Activated CD4-positive, CD25-positive, alpha-beta regulatory T cell treated with anti-CD3 and anti-CD28 coated beads, Interleukin-2, amount 50 U/mL, for 72 hours (primary cell): ENCODE measurements around the gene IP6K1.
"Not testable (repeated sequence)": the region's sequence is repeated elsewhere in the genome, so short reads cannot be mapped to it uniquely, and the experiment has no call there.

Source experiments
- DNase-seq: peaks from one replicate; pipeline ENCODE4 v3.0.0; 2021

The IP6K1 gene

DNA sequence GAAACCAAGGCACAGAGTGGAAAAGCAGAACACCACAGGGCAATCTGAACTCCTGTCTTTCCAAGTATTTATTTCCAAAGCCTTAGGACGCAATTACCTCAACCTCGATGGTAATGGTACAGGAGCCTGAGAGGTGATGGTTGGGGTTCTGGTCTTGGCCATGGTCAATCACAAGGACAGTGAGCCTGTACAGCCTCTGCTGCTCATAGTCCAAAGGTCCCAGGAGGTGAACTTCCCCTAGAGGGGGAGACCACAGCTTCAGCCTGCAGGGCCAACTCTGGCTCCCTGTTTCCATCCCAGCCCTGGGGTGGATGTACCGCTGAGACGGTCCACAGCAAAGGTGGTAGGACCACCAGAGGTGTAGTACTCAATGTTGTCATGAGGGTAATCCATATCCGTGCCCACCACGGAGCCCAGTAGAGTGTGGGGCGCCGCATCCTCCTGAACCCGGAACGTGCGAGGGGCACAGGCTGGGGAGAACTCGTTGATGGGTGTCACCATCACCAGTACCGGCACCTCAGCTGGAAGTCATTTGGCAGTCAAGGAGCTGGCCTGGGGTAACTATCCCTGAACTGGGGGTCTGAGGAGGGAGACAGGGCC is 7.2 kb upstream of the IP6K1 start:
- DNase-seq: no peak

DNA sequence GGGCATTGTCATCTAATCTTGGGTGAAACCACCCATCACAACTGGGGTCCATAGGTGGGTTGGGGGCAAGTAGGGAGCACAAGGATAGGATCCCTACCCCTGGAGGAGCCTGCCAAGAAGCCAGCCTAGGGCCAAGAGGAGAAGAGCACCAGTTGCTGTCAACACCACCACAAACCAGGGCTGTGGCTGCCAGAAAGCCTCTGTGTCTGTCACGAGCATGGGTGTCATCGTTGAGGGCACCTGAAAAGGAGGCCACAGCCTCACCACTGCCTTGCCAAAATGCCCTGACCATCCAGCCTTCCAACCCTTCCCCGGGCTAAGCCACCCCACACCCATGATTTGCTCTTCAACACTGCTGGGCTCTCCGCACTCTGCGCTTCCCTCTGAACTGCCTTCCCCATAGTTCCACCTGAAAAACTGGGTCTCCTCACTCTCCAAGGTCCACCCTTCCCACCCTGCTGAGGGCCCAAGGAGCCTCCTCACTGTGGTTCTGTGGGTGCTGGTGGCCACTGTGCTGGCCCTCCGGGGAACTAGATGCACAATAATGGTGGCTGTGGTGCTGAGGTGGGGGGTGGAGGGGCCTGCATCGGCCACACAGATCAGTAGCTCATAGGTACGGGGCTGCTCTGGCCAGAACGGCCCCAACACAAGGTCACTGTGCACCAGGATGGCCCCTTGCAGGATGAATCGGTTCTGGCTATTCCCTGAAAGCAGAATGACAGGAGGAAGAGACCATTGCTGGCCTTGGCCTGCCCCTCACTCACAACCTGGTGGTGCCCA is 6.2 kb upstream of the IP6K1 start:
- peak; percentile 27 for DNase-seq

DNA sequence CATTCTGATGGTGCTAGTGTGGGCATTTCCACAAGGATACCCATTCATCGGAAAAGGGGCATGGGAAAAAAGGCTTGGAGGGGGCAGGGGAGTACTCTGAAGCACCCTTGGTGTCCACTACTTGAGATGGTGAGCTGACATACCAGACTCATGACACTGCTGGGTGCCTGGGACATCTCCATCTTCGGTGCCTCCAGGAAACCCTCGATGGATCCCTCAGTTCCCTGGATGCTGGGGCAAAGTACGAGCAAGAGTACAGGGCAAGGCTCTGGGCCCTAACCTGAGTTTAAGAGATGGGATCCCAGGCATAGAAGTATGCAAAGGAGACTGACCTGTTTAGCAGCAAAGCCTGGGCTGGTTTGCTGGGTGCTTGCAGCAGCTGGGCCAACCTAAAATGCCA is 5.2 kb upstream of the IP6K1 start:
- peak; percentile 7 for DNase-seq

DNA sequence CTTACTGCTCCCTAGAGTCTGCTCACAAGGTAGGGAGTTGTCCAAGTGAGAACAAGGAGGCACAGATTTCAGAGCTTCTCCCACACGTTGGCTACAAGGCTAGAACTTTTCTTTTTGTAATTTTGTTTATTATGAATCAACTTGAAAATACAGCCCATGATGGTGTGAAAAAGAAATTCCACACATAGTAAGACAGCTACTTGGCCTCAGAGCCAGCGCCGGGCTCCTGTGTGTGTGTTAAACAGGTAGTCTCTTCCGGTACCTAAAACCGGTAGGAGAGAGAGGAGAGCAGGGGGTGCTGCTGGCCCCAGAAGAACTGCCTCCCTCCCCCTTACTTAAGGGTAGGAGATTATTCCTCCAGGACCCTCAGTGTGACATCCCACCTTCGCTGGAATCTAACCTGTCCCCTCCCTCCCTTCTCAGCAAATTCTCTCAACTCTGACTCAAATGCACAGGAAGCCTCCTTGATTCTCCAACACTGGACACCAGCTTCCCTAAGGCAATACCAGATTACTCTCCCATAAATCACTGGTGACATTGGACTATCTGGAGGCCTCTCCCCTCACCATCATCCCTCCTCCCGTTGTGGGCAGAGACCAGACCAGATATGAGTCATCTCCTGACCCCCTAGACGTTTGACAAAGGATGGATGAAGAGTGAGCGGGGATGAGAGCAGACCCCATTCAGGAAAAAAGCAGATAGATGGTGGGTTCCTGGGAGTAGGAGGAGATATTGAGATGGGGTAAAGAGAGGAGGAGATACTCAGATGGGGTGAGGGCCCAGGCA is 4.5 kb upstream of the IP6K1 start:
- no peak for DNase-seq

DNA sequence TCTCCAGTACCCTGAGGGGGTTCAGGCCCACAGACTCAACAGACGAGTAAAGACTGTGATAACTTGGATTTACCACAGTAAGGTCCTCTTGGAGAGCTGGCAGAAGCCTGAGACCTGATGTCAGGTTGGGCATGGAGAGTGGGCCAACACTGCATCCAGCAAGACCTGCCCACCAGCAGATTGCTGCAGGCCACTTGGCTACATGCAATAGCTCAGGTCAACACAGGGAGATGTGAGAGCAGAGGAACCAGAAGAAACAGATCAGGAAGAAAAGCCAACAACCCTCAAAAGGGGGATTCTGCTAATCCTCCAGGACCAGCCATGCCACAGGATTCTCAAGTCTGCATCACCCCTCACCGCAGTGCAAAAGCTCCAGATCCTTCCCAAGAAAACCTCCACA is 1.7 kb upstream of the IP6K1 start:
- DNase-seq: no peak

DNA sequence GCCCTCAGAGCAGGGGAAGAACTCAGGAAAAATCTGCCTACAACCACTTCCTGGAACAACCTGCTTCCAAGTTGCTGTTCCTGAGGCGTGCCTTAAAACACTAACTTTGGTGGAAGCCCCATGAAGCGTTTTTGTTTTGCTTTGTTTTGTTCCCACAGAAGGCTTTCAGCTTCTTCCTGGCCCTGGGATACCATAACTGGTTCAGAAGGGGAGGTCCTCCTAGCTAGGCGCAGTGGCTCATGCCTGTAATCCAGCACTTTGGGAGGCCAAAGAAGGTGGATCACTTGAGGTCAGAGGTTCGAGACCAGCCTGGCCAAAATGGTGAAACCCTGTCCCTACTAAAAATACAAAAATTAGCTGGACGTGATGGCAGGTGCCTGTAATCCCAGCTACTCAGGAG is 1.2 kb upstream of the IP6K1 start:
- DNase-seq: no peak

DNA sequence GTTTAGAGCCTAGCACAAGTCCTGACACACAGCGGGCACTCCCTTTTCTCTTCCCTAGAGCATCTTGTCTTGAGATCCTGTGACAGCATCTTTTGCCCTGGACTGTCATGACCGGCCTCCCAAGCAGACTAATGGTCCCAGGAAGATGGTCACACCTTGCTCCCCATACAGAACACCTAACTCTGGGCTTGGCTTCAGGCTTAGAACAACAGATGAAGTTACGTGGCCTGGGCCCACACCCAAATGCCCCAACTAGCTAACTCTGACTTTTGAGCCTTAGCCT is 781 bp upstream of the IP6K1 start:
- no peak for DNase-seq

DNA sequence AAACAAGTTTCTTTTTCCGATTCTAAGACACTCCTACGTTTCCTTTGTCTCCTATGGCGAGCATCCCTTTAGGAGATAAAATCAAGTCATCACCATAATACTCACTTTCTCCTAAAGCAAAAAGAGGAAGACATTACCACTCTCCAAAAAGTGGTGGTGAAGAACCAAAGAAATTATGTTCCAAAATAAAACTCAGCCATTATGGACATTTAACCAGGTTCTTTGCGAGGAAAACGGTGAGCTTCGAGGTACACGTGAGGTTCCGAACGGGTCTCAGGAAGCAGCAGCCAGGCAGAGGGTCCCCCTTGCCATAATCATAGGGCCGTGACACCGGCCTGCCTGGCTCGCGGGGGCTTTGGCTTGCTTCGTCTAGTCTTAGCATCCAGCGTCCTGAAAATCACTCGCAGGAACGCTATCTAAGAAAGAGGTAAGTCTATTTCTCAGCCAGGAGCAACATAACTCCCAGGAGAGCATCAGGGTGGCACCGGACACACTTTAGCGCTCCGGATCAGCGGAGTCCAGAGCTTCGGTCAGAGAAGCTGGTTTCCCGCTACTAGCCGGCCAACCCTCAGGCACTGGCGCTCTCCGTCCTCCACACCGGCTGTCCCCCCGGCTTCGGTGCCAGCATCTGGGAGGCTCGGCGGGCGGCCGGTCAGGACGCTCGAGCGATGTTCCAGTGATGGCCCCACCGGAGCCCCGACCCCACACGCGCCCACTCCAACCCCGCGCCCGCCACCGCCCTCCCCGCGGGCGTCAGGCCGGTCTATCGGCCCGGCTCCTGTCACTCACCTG is 581 bp downstream of the IP6K1 start:
- peak; percentile 43 for DNase-seq

DNA sequence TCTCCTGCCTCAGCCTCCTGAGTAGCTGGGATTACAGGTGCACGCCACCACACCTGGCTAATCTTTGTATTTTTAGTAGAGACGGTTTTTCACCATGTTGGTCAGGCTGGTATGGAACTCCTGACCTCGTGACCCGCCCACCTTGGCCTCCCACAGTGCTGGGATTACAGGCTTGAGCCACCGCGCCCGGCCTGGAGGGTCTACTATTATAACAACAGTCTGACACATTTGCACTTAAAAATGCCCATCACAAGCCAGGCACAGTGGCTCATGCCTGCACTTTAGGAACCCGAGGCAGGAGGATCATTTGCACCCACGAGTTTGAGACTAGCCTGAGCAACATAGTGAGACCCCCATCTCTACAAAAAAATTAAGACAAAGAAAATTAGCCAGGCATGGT is 4.1 kb downstream of the IP6K1 start:
- DNase-seq: not testable (repeated sequence)

DNA sequence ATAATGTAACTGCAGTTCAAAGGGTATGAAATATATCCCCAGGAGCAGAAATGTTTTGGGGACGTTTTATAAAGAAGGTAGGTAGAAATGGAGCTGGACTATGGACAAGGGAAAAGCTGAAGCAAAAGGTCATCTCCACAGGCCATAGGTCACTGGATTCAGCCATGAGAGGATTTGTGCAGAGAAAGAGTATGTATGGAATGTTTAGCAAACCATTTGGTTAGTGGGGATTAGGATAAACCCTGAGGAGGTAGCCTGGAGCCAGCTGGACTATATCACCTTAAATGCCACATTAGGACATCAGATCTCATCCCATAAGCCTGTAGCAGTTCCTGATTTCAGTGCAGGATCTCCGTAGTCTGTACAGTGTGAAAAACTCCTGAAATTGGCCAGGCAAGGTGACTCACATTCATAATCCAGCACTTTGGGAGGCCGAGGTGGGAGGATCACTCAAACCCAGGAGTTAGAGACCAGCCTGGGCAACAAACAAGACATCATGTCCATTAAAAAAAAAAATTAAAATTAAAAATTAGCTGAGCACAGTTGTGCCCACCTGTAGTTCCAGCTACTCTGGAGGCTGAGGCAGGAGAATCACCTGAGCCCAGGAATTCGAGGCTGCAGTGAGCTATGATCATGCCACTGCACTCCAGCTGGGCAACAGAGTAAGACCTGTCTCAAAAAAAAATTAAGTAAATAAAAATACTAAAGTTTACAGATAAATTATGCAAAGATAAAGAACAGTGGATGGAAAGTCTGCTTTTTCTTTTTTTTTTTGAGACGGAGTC is 4.7 kb downstream of the IP6K1 start:
- DNase-seq: no peak

DNA sequence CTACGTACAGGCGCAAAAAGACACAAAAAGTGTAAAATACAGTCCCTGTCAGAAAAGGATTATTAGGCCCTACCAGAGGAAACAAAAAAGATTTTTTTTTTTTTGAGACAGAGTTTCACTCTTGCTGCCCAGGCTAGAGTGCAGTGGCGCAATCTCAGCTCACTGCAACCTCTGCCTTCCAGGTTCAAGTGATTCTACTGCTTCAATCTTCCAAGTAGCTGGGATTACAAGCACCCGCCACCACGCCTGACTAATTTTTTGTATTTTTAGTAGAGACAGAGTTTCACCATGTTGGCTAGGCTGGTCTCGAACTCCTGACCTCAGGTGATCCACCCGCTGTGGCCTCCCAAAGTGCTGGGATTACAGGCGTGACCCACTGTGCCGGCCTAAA is 5.4 kb downstream of the IP6K1 start:
- not testable (repeated sequence) for DNase-seq

DNA sequence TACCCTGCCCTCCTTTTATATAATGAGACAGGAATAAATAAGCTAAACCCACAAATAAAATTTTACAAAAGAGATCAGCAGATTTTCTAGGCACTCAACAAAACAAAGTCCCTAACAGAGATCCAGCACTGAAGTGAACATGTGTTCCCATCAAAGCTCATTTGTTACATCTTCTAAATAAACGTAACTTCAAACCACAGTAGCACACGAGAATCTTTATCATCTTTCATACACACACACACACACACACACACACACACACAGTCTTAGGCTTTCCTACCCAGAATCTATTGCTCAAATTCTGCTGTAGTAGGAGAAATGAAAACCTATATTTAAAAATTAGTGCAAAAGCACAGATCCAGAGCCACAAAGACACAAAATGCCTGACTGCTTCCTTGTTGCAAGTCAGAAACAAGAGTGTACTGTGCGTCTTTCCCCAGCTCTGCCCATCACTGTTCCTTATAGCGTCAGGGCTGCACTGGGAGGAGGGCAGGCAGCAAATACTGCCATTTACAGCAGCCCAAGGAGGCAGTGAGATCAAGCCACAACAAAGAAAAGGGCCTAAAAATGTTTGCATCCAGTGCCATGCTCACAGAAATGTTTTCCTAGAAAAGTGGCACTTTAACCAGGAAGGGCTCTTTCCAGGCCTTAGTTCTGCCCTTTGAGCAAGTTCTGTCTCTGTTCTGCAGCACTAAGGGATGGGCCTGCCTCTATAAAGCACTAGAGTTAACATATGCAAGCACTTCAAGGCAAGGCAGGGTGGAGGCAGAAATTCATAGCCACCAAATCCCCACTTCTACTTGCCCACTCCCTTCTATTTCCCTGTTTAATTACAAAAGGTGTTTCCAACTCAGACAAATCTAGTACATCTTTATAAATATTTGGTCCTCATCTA is 6.0 kb downstream of the IP6K1 start:
- DNase-seq: no peak

DNA sequence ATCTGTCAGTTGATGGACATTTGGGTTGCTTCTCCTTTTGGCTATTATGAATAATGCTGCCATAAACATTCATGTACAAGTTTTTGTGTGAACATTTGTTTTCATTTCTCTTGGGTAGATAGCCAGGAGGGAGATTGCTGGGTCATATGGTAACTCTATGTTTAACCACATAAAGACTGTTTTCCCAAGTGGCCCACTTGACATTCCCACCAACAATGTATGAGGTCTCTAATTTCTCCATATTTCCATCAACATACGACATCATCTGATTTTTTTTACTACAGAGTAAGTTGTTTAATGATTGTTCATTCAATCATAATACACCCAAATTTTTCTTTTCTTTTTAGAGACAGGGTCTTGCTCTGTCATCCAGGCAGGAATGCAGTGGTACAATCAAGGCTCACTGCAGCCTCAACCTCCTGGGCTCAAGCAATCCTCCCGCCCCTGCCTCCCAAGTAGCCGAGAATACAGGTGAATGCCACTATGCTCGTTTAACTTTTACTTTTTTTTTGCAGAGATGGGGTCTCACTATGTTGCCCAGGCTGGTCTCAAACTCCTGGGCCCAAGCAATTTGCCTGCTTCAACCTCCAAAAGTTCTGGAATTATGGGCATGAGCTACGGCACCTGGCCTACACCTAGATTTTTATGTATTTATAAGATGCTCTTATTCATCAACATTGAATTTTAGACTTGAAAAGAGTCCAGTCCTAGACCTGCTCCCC is 6.8 kb downstream of the IP6K1 start:
- DNase-seq: no peak

DNA sequence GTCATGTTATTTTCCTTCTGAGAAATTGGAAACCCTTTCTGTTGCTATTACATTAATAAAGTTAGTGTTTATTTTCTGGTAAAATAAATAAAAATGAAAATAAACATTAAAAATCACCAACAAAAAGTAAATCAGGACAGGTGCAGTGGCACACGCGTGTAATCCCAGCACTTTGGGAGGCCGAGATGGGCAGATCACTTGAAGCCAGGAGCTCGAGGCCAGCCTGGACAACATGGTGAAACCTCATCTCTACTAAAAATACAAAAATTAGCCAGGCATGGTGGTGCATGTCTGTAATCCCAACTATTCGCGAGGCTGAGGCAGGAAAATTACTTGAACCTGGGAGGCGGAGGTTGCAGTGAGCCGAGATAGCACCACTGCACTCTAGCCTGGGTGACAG is 10.2 kb downstream of the IP6K1 start:
- not testable (repeated sequence) for DNase-seq

DNA sequence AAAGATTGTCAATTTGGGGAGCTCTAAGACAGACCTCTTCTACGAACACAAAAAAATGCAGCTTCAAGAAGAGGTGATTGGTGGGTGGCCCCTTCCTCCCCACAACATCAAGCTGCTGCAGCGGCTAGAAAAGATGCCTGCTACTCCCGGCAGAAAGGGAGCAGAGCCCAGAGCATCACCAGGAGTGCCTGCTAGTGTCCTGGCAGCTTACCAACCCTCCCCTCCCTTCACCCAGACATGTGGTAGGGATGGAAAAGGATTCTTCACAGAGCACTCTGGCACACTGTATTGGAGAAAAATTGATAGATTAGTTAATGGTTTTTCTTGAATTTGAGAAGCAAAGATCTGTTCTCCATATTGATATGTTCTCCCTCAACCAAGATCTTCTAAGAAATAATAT is 10.8 kb downstream of the IP6K1 start:
- no peak for DNase-seq

DNA sequence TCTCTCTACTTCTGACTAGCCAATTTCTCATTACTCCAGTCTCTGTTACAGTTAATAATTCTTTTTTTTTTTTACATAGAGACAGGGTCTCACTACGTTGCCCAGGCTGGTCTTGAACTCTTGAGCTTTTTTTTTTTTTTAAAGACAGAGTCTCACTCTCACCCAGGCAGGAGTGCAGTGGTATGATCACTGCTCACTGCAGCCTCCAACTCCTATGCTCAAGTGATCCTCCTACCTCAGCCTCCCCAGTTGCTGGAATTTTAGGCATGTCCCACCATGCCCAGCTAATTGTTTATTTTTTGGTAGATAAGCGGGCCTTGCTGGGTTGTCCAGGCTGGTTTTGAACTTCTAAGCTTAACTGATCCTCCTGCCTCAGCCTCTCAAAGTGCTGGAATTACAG is 13.6 kb downstream of the IP6K1 start:
- DNase-seq: no peak

DNA sequence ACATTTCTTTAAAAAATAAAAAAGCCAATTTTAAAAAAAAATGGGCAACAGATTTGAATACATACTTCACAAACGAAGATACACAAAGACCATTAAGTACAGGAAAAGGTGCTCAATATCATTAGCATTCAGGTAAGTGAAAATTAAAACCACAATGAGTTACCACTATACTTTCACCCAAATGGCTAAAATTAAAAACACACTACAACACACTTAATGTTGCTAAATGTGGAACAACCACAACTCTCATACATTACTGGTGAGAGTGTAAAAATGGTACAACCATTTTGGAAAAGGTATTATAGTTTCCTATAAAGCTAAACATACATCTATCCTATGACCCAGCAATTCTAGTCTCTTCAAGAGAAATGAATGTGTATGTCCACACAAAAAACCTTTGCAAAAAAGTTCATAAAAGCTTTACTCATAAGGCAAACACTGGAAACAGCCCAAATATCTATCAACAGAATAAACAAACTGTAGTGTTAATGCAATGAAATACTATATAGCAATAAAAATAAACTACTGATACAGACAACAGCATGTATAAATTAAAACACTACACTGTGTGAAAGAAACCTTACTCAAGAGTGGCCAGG is 14.9 kb downstream of the IP6K1 start:
- no peak for DNase-seq

DNA sequence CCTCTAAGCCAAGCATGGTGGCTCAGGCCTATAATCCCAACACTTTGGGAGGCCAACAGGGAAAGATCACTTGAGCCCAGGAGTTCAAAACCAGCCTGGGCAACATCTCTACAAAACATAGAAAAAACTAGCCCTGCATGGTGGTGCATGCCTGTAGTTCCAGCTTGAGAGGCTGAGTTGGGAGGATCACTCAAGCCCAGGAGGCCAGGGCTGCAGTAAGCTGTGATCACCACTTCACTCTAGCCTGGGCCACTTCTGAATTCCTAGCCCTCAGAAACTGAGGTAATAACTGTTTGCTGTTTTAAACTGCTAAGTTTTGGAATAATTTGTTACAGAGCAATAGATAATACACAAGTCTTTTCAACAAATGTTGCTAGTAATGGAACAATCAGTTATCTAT is 16.4 kb downstream of the IP6K1 start:
- DNase-seq: no peak

DNA sequence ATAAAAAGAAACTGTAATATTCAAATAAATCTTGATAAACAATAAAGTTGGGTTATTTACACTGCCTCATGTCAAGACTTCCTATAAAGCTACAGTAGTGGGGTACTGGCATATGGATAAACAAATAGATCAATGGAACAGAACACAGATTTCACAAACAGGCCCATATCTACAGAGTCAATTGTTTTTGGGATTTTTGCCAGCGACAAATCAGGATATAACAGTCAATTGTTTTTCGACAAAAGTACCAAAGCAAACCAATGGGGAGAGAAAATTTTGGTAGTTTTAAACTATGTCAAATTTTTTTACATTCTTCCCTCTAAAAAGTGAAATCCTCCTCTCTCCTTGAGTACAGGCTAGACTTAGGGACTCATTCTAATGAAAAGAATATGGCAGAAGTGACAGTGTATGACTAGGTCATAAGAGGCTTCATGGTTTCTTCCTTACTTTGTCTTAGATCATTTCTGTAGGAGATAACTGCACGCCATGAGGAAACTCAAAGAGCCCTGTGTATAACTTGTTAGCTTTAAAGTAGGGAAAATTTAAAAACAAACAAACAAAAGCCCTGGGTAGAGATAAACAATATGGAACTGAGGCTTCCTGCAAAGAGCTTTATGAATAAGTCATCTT is 16.9 kb downstream of the IP6K1 start:
- no peak for DNase-seq

DNA sequence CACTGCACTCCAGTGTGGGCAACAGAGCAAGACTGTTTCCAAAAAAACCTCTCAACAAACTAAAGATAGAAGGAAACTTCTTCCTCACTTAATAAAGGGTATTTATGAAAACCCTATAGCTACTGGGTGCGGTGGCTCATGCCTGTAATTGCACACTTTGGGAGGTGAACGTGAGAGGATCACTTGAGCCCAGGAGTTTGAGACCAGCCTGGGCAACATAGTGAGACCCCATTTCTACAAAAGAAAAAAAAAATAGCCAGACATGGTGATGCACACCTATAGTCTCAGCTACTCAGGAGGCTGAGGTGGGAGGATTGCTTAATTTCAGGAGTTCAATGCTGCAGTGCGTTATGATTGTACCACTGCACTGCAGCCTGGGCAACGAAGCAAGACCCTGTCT is 22.4 kb downstream of the IP6K1 start:
- DNase-seq: no peak
